ENCODE data around the gene CAGE1. TPM values are rescaled to one million over a fixed set of nuclear protein-coding genes. Genes with fewer than 3 reads are reported as not detected.
A peak's percentile ranks its signal among the peaks of the same experiment; 100 is the strongest.

CAGE1 gene
- total and polyA plus RNA-seq, 8 donors, result 0.09 TPM; not detected in 7

DNA sequence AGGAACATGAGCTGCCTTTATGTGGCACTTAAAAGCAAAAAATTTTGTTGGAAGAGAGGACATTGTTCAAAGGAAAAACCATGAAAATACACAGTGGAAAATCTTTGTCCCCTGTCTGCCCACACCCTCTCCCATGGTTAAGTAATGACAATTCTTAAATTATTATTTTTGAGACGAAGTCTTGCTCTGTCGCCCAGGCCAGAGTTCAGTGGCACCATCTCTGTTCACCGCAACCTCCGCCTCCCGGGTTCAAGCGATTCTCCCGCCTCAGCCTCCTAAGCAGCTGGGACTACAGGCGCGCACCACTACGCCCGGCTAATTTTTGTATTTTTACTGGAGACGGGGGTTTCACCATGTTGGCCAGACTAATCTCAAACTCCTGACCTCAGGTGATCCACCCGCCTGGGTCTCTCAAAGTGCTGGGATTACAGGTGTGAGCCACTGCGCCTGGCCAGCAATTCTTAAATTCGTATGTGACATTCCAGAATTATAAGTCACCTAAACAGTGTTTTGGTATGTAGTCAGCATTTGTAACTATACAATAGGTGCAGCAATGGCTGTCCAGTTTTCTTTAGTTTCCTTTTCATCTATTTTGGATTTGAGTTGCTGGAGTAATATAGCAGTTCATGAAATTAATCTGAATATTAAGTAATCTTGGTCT is 75.9 kb downstream of the CAGE1 start:
- TF ChIP-seq, protein P1, sequence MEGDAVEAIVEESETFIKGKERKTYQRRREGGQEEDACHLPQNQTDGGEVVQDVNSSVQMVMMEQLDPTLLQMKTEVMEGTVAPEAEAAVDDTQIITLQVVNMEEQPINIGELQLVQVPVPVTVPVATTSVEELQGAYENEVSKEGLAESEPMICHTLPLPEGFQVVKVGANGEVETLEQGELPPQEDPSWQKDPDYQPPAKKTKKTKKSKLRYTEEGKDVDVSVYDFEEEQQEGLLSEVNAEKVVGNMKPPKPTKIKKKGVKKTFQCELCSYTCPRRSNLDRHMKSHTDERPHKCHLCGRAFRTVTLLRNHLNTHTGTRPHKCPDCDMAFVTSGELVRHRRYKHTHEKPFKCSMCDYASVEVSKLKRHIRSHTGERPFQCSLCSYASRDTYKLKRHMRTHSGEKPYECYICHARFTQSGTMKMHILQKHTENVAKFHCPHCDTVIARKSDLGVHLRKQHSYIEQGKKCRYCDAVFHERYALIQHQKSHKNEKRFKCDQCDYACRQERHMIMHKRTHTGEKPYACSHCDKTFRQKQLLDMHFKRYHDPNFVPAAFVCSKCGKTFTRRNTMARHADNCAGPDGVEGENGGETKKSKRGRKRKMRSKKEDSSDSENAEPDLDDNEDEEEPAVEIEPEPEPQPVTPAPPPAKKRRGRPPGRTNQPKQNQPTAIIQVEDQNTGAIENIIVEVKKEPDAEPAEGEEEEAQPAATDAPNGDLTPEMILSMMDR (IDR thresholded peaks at IDR 0.05), result no peak
- no peaks in the 10 kb centered on the region for H3K9me3 ChIP-seq
- peak in 1 of 6 donors; percentile 20 for DNase-seq
- peaks cover 0 to 30% (median 14%) of the 10 kb centered on the region in 3 donors for H3K4me1 ChIP-seq
- intact Hi-C loops (cut with DNase I), result loop anchor here in 1 of 3 donors (10.0 kb wide), 1 partner anchor 71 kb away; the partner anchor contains the start of genes CAGE1 and RIOK1
- peak overlapping the region; percentile 87 to 96 (median 94) for H3K27ac ChIP-seq
- WGBS, 2 donors, result 76 to 80% methylated on average over 15 of the region's 15 CpGs
- H3K4me3 ChIP-seq, result peak overlapping the region in 2 of 4 donors; percentile 78 to 99
- FAIRE-seq, result no peak
- H3K27me3 ChIP-seq, result no peaks in the 10 kb centered on the region
- no peak for ATAC-seq
- H3K36me3 ChIP-seq, result peaks cover 0 to 12% (median 5%) of the 10 kb centered on the region in 3 donors

DNA sequence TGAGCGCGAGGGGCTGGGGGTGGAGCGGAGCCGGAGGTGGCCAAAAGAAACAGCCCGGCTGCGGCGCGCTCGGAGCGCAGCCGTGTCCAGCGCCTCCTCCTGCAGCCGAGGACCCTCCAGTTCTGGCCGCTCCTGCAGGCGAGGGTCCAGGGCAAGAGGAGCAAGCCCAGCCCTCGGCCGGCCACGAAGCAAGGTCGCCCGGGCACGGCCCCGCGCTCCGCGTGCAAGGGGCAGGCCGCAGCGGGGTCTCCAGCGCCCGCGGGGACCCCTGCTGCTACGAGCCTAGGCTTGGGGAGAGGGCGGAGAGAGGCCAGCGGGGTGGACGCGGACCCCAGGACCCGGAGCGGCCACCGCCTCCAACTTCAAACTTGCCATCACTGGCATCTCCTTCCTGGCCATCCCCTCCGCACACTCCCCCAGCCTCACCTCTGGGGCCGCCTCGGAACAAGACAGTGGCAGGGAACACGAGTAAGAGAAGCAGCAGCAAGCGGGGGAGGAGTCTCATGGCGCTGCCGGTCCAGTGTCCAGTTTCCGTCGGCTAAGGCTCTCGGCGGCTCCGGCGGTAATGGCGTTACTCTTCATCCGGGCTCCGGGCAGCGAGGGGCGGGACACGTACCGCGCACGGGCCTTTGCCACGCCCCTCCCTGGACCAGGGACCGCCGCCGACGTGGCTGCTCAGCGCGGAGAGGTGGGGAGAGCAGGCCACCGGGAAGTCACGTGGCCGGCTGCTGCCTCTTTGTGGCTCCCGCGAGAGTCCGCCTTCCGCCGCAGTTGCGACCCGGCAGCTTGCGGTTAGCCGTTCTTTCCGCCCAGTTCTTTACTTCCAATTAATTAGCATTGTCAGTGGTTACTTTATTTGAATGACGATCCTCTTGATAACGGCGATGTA is 76.7 kb downstream of the CAGE1 start, which contains the start of gene SSR1:
SSR1 (minus strand) TSS at position 584 of the 889 bp plus-strand sequence; CDS start at position 505, 79 bp downstream.
- peak within 1 kb of the TSS; percentile 87 to 96 (median 94) for H3K27ac ChIP-seq
- ATAC-seq (peak; percentile 98 to 100 (median 99)), FAIRE-seq (peak; percentile 71), DNase-seq (peak; percentile 97 to 99 (median 98))
- H3K4me3 ChIP-seq, result peak within 1 kb of the TSS; percentile 78 to 99 (median 96)
- no peaks in the 10 kb centered on the region for H3K9me3 ChIP-seq
- intact Hi-C loops (cut with DNase I), result loop anchor here in 1 of 3 donors (10.0 kb wide), 1 partner anchor 72 kb away; the partner anchor contains the start of genes CAGE1 and RIOK1
- WGBS, 2 donors, result 0% methylated on average over 81 to 83 of the region's 83 CpGs
- peaks cover 0 to 16% (median 8%) of the 10 kb centered on the region in 3 donors for H3K36me3 ChIP-seq
- peaks cover 8 to 34% (median 21%) of the 10 kb centered on the region in 3 donors for H3K4me1 ChIP-seq
- H3K27me3 ChIP-seq, result no peaks in the 10 kb centered on the region
- TF ChIP-seq, protein P1 (IDR thresholded peaks at IDR 0.05), result no peak

DNA sequence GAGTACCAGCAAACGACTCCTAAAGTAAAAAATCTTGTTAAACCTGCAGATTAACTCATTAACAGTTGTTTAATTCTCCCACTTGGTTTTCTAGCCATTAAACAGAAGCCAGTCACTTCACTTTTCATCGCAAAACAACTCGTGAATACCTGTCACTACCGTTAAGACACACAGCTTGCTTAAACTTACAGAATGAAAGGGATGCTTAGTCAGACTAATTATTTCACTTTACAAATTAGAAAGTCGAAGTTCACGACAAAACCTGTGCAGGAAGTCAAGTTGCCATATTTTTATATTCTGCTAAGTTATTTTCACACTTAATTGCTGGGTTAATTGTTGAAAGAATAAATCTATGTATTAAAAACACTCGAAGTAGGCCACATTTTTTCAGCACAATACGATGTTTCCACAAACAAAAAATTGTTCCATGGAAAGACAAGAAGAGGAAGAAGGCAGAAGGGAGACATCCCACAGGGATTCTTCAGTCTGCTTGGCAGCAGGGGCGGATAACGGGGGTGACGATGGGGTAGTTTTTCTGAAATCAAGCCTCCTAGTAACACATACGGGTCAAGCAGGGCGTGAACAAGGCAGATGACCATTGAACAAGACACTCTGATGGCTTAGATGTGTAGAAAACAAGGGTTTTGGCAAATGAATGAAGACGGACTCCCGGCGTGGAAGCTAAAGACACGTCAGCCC is 77.5 kb downstream of the CAGE1 start:
- WGBS, 2 donors, result 1% methylated on average over 17 of the region's 17 CpGs
- Histone ChIP-seq H3K4me3 (peak overlapping the region; percentile 78 to 99 (median 96)), H3K36me3 (peaks cover 0 to 16% (median 12%) of the 10 kb centered on the region in 3 donors), H3K27ac (peak overlapping the region; percentile 87 to 96 (median 94)), H3K27me3 (no peaks in the 10 kb centered on the region), H3K9me3 (no peaks in the 10 kb centered on the region), H3K4me1 (peaks cover 9 to 34% (median 21%) of the 10 kb centered on the region in 3 donors)
- intact Hi-C loops (cut with DNase I), result loop anchor here in 1 of 3 donors (10.0 kb wide), 1 partner anchor 73 kb away; the partner anchor contains the start of genes CAGE1 and RIOK1
- DNase-seq (no peak), FAIRE-seq (no peak), ATAC-seq (no peak)
- TF ChIP-seq, protein P1 (IDR thresholded peaks at IDR 0.05), result no peak

DNA sequence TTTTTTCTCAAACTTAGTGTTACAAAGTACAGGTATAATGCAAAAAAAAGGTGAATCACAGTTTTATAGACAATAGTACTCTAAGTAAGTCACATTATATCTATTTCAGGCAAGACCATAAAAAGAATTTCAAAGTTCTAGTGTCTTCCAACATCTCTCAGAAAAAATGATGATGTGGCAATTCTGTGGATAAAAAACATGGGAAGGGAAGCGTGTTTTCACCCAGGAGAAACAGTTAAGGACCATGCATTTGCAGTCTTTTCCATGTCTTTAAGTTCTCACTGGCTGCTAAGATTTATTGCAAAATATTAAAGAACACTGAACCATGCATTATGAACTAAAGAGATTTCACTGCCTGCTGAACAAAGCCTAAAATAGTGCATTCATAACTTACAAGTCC is 78.4 kb downstream of the CAGE1 start:
- DNase-seq (no peak), ATAC-seq (no peak), FAIRE-seq (no peak)
- no peak overlapping the region for H3K27ac ChIP-seq
- TF ChIP-seq, protein P1 (IDR thresholded peaks at IDR 0.05), result no peak
- peaks cover 0 to 16% (median 12%) of the 10 kb centered on the region in 3 donors for H3K36me3 ChIP-seq
- no peaks in the 10 kb centered on the region for H3K27me3 ChIP-seq
- H3K4me1 ChIP-seq, result peaks cover 9 to 34% (median 21%) of the 10 kb centered on the region in 3 donors
- H3K9me3 ChIP-seq, result no peaks in the 10 kb centered on the region
- intact Hi-C loops (cut with DNase I), result loop anchor here in 1 of 3 donors (10.0 kb wide), 1 partner anchor 74 kb away; the partner anchor contains the start of genes CAGE1 and RIOK1
- 26 to 32% methylated on average over 1 of the region's 1 CpG for WGBS, 2 donors
- H3K4me3 ChIP-seq, result peak overlapping the region in 2 of 4 donors; percentile 78 to 99

All from pancreas (tissue), 10 donors.